H1 (cell line): ENCODE data around the gene NT5DC3. TPM values are rescaled to one million over a fixed set of nuclear protein-coding genes. Genes with fewer than 3 reads are reported as not detected.

ENCODE experiments used
- GTF2F1 ChIP-seq: IDR thresholded peaks from 2 replicates; pipeline ENCODE4 v1.6.1; 2012; ENCODE audit warnings: low read depth, low read length, improper control_type of control experiment, borderline replicate concordance
- polyA plus RNA-seq, 7 experiments: library from polyadenylated mRNA; depleted of rRNA in 3 of 7; stranded (reverse) in 5 of 7; unstranded in 2 of 7; fragments of >200 nt in 5 of 7; fragments of 200-250 nt in 2 of 7; gene quantifications; 1 replicate in 5 of 7; 2 replicates in 1 of 7; 4 replicates in 1 of 7; pipeline versions ENCODE4 v1.2.1 to v1.2.3, GENCODE V29; 2011 to 2013; ENCODE audit warnings: missing spikeins in 2 of 7, mixed read lengths in 2 of 7
- total RNA-seq: library from RNA; stranded (reverse); fragmentation: NEBNext Ultra II Directional; extraction: Animal tissue kit (Norgen Biotek cat#: 25700); gene quantifications from 2 replicates; pipeline ENCODE4 v1.2.1, GENCODE V29; 2021

Gene NT5DC3
- total and polyA plus RNA-seq, 2 of the 8 experiments (the other 6 are each of a cell fraction or from before 2014, with no cell fraction given) = 5.4 to 14.8 TPM

DNA sequence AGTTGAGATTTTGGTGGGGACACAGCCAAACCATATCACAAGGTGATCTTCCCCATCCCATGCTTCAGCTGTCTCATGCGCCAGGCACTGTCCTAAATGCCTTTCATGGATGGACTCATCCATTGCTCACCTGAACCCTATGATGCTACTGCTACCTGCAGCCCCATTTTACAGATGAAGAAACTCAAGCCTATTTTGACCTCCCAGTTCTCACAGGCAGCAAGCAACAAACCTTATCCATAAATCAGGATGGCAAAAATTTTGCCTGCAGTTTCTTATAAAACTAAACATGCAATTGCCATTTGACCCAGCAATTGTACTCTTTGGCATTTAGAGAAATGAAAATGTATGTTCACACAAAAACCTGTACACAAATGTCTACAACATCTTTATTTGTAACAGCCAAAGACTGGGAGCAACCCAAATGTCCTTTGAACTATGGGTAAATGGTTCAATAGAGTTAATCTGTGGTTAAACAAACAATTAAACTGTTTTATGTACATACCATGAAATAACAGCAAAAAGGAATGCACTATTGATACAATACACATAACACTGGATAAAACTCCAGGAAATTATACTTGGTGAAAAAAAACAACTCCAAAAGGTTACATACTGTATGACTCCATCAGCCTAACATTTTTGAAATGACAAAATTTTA lies 2.6 kb downstream of the NT5DC3 start (continued):
- no peak for TF ChIP-seq GTF2F1
